ENCODE measurements around the gene IFITM5.
"Not testable (repeated sequence)": the region's sequence is repeated elsewhere in the genome, so short reads cannot be mapped to it uniquely, and the experiment has no call there.

GRCh38 chr11:319121-319887 lies 20.0 kb upstream of the IFITM5 start:
- TF ChIP-seq CTCF, POLR2A (IDR thresholded peaks at IDR 0.05): not testable (repeated sequence)

All from thyroid gland (tissue), 4 donors.